Natural killer cell (primary cell): ENCODE results near the gene MTA2. TPM values are rescaled to one million over a fixed set of nuclear protein-coding genes. Genes with fewer than 3 reads are reported as not detected.
A peak's percentile ranks its signal among the peaks of the same experiment; 100 is the strongest.

Source experiments
- ATAC-seq, 3 donors: fragments of 150-1000 bp in 2 of 3; fragments of 200-7000 bp in 1 of 3; cut with Tn5 transposase; 1 replicate in 1 of 3; 2 replicates in 2 of 3; pipeline ENCODE4 v1.10.0; 2021; ENCODE audit warnings: mild to moderate bottlenecking in 2 of 3, moderate library complexity in 2 of 3
- DNase-seq, 2 donors: peaks; one replicate each; pipeline versions ENCODE4 v3.0.0 to v3.0.0-alpha.2; 2013 to 2021; ENCODE audit warnings: mixed read lengths in 1 of 2
- H3K27ac ChIP-seq: one replicate; pipeline ENCODE4 v1.5.1; 2013; ENCODE audit warnings: mild to moderate bottlenecking, low read length
- H3K27me3 ChIP-seq: one replicate; pipeline ENCODE4 v1.6.1; 2013; ENCODE audit warnings: low read length; ENCODE audit not compliant: control insufficient read depth, insufficient read depth
- H3K36me3 ChIP-seq: one replicate; pipeline ENCODE4 v1.6.1; 2013; ENCODE audit warnings: low read length; ENCODE audit not compliant: control insufficient read depth, insufficient read depth
- H3K4me1 ChIP-seq: one replicate; pipeline ENCODE4 v1.6.1; 2013; ENCODE audit warnings: low read length; ENCODE audit not compliant: control insufficient read depth, insufficient read depth
- H3K4me3 ChIP-seq: one replicate; pipeline ENCODE4 v1.5.1; 2013; ENCODE audit warnings: low read length
- H3K9me3 ChIP-seq: one replicate; pipeline ENCODE4 v1.6.1; 2013; ENCODE audit warnings: low read length; ENCODE audit not compliant: control insufficient read depth, insufficient read depth
- H3K27ac Mint-ChIP-seq, 2 donors: one replicate each; pipeline ENCODE4 v1.8.0; 2022; ENCODE audit warnings: mild to moderate bottlenecking in 2 of 2, mixed read lengths in 2 of 2, moderate library complexity in 1 of 2
- H3K27me3 Mint-ChIP-seq, 2 donors: one replicate each; pipeline ENCODE4 v1.8.0; 2022; ENCODE audit warnings: low read depth in 2 of 2, mixed read lengths in 2 of 2
- H3K36me3 Mint-ChIP-seq: one replicate; pipeline ENCODE4 v1.8.0; 2022; ENCODE audit warnings: mixed read lengths
- H3K4me1 Mint-ChIP-seq, 2 donors: one replicate each; pipeline ENCODE4 v1.8.0; 2022; ENCODE audit warnings: mixed read lengths in 2 of 2
- H3K4me3 Mint-ChIP-seq: one replicate; pipeline ENCODE4 v1.8.0; 2022; ENCODE audit warnings: mild to moderate bottlenecking, moderate library complexity, mixed read lengths
- H3K9me3 Mint-ChIP-seq, 2 donors: one replicate each; pipeline ENCODE4 v1.8.0; 2022; ENCODE audit warnings: mixed read lengths in 2 of 2
- WGBS: methylation state at CpG from one replicate; pipeline ENCODE4 v1.1.7; 2013; ENCODE audit warnings: missing lambda C conversion rate; ENCODE audit not compliant: insufficient coverage; 5-methylcytosine and 5-hydroxymethylcytosine counted together
- intact Hi-C: fragments of 100-400 bp; cut with micrococcal nuclease; formaldehyde crosslinking; loops from one replicate; pipeline ENCODE4 v1.14.2; 2022
- total RNA-seq, 4 donors: library from RNA; stranded (reverse); fragments of 120-200 nt in 1 of 4; gene quantifications; one replicate each; pipeline versions ENCODE4 v1.2.3 to v1.2.4, GENCODE V29; 2013 to 2022
- TF ChIP-seq, protein P1 (sequence below): fragments of 200-600 bp; IDR thresholded peaks from one replicate; pipeline ENCODE4 v1.8.0; 2022; ENCODE audit warnings: antibody characterized with exemption

MTA2 gene
- total RNA-seq, 3 donors from 2014 or later (not counting 1 experiment from before 2014, with no cell fraction given), result 254 to 305 (median 259) TPM

GRCh38 chr11:62599901-62600300, 1.8 kb downstream of the MTA2 start:
- Mint-ChIP-seq H3K4me1 (peaks cover 48 to 65% of the 10 kb centered on the region in 2 donors), H3K9me3 (no peaks in the 10 kb centered on the region), H3K27ac (peak overlapping the region; percentile 93 to 96), H3K27me3 (no peaks in the 10 kb centered on the region), H3K36me3 (peaks cover under 1% of the 10 kb centered on the region), H3K4me3 (peak overlapping the region; percentile 97)
- Histone ChIP-seq H3K4me3 (peak overlapping the region; percentile 79), H3K9me3 (no peaks in the 10 kb centered on the region), H3K27ac (peak overlapping the region; percentile 83), H3K36me3 (peaks cover 39% of the 10 kb centered on the region), H3K4me1 (peaks cover 43% of the 10 kb centered on the region), H3K27me3 (no peaks in the 10 kb centered on the region)
- DNase-seq (peak; percentile 15 to 61), ATAC-seq (no peak)
- WGBS, result 34% methylated on average over 5 of the region's 5 CpGs
- TF ChIP-seq, protein P1, sequence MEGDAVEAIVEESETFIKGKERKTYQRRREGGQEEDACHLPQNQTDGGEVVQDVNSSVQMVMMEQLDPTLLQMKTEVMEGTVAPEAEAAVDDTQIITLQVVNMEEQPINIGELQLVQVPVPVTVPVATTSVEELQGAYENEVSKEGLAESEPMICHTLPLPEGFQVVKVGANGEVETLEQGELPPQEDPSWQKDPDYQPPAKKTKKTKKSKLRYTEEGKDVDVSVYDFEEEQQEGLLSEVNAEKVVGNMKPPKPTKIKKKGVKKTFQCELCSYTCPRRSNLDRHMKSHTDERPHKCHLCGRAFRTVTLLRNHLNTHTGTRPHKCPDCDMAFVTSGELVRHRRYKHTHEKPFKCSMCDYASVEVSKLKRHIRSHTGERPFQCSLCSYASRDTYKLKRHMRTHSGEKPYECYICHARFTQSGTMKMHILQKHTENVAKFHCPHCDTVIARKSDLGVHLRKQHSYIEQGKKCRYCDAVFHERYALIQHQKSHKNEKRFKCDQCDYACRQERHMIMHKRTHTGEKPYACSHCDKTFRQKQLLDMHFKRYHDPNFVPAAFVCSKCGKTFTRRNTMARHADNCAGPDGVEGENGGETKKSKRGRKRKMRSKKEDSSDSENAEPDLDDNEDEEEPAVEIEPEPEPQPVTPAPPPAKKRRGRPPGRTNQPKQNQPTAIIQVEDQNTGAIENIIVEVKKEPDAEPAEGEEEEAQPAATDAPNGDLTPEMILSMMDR, result no peak
- intact Hi-C loops, result loop anchor here (1.0 kb wide), 2 partner anchors 9 to 46 kb away; partner anchors contain the start of genes GANAB and TUT1

DNA sequence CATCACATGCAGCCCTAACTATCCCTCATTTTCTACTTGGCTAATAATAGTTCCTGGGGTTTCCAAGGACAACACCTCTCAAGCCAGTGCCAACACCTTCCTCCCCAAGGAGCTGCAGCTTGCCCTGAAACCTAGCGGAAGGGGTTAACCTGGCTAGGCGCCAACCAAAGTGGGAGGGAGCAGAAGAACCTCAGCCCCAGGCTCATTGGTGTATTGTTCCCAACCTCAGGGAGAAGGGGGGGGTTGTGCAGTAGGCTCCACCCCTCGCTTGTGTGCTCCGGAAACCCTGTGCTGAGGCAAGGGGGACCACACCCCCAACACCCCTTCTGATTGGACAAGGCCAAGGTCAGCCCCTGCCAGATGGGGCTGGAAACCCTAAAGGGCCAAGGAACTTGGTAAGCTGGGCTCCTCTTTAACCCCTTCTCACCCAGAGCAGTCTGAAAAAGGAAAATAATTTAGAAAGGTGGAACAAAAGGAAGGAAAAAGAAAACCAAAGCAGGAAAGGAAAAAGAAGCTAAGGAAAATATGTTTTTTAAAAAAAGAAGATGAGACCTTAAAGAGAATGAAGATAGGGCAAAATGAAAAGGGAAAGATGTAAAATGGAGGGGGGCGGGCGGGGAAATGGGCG, 2.5 kb downstream of the MTA2 start:
- DNase-seq, result peak; percentile 90 to 98
- Mint-ChIP-seq H3K4me1 (peaks cover 53 to 65% of the 10 kb centered on the region in 2 donors), H3K36me3 (peaks cover 7% of the 10 kb centered on the region), H3K27ac (peak overlapping the region; percentile 93 to 96), H3K4me3 (peak overlapping the region; percentile 97), H3K27me3 (no peaks in the 10 kb centered on the region), H3K9me3 (no peaks in the 10 kb centered on the region)
- Histone ChIP-seq H3K36me3 (peaks cover 46% of the 10 kb centered on the region), H3K27me3 (no peaks in the 10 kb centered on the region), H3K4me1 (peaks cover 43% of the 10 kb centered on the region), H3K4me3 (peak overlapping the region; percentile 79), H3K27ac (peak overlapping the region; percentile 83), H3K9me3 (no peaks in the 10 kb centered on the region)
- TF ChIP-seq, protein P1, result no peak
- intact Hi-C loops, result loop anchor here (1.0 kb wide), 2 partner anchors 8 to 47 kb away; partner anchors contain the start of genes GANAB and TUT1
- WGBS, result 60% methylated on average over 4 of the region's 7 CpGs
- ATAC-seq, result peak; percentile 75 to 87 (median 79)

DNA sequence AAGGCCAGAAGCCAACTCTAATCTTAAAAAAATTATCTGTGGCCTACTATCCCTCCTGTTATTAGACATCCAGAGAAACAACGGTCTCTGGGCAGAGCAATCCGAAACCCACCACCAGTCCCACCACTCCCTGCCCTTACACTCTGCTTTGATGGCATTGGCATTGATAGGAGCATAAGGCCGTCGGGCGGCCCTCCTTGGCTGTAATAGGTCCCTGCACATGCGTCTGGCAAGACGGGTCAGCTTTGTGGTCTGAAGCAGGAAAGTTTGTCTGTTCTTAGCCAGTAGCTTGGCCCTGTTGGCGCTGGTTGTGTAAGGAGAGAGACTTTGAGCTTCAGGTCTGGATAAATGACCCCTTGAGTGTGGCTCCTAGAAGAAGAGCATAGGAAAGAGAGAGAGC, 6.5 kb downstream of the MTA2 start:
- TF ChIP-seq, protein P1, result no peak
- H3K27ac Mint-ChIP-seq, result no peak overlapping the region
- intact Hi-C loops, result no loop called here
- Histone ChIP-seq H3K27me3 (no peaks in the 10 kb centered on the region), H3K4me3 (no peak overlapping the region), H3K36me3 (peaks cover 50% of the 10 kb centered on the region), H3K9me3 (no peaks in the 10 kb centered on the region), H3K27ac (no peak overlapping the region), H3K4me1 (peaks cover 52% of the 10 kb centered on the region)
- DNase-seq (no peak), ATAC-seq (no peak)
- no peaks in the 10 kb centered on the region for H3K27me3 Mint-ChIP-seq
- no peaks in the 10 kb centered on the region for H3K9me3 Mint-ChIP-seq
- WGBS, result 95% methylated on average over 8 of the region's 8 CpGs
- no peak overlapping the region for H3K4me3 Mint-ChIP-seq
- peaks cover 59 to 72% of the 10 kb centered on the region in 2 donors for H3K4me1 Mint-ChIP-seq
- peaks cover 7% of the 10 kb centered on the region for H3K36me3 Mint-ChIP-seq
